ENCODE data around the gene HOXC12. TPM values are rescaled to one million over a fixed set of nuclear protein-coding genes. Genes with fewer than 3 reads are reported as not detected.

Gene HOXC12
- total and polyA plus RNA-seq, 5 experiments from 2014 or later: not detected

DNA sequence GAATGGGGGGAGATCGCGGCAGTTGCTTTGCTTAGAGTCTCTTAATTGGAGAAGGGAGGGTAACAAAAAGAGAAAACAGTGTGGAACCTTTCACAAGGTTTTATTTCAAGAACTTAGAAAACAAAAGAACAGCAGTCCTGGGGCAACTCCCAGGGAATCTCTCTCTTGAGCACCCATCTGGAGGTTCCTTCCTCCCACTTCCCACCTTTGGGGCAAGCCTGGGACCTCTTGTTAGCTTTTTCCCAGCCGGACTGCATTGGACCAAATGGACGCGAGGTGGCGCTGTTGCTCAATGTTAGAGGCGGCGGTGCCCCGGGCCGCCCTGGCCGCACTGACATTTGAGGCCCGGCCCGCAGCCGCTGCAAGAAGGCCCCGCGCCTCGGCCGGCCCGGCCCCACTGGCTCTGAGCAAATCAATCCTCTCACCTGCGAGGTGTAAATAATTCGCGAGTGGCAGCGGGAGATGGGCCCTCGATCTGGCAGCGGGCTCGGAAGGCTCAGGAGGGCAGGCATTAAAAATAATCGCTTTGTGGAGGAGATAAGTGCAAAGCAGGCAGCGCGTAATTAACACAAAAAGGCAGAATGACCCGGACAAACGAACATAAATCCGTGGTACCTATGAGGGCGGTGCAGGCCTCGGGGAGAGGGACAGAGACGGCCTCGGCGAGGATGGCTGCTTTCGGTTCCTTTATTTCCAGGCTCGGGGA lies 51.3 kb downstream of the HOXC12 start:
- Mint-ChIP-seq H3K4me1 (peaks cover 20 to 42% (median 24%) of the 10 kb centered on the region in 4 donors), H3K4me3 (peak overlapping the region; percentile 71 to 92 (median 82)), H3K27me3 (peaks cover 51 to 100% (median 84%) of the 10 kb centered on the region in 5 donors), H3K27ac (peak overlapping the region in 2 of 10 donors; percentile 57 to 72), H3K36me3 (no peaks in the 10 kb centered on the region), H3K9me3 (no peaks in the 10 kb centered on the region)
- POLR2A ChIA-PET: interaction anchor here (0.6 to 1.9 kb wide), 6 partner anchors 11 to 243 kb away, joined by 3 to 6 read pairs (median 4); partner anchors contain the start of gene HOXC5
- ATAC-seq (peak; percentile 79 to 82), DNase-seq (peak; percentile 66 to 93 (median 82))

DNA sequence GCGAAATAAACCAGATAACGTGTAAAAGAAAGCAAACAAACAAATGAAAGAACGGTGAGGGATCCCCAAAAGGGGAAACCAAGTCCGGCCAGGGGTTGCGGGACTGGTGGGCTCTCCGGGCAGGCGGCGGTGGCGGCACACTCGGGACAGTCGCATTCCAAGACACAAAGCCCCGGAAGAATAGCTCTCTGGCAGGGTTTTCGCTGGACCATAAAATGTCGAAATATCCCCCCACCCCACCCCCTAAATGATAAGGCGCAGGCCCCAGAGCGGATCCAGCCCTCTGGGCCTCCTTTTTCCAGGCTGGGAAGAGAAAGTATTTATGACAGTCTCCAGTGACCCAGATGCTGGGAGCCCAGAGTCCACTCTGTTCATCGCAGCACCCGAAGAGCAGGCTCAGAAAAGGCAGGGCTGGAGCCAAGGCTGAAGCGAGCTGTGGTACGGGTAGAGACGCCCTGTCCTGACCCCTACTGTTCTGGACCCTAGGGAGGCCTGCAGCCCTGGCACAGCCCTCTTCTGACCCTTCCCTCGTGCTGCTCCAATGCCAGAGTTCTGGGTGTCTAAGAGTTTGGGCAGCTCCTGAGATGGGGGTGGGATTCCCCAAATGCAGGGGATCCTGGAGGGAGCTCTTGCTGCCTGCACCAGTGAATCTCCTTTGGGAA lies 52.0 kb downstream of the HOXC12 start:
- Mint-ChIP-seq H3K36me3 (peaks cover 0 to 2% (median 0%) of the 10 kb centered on the region in 3 donors), H3K4me1 (peaks cover 25 to 49% (median 31%) of the 10 kb centered on the region in 4 donors), H3K27me3 (peaks cover 56 to 100% (median 85%) of the 10 kb centered on the region in 5 donors), H3K4me3 (peak overlapping the region; percentile 71 to 92 (median 82)), H3K27ac (peak overlapping the region in 2 of 10 donors; percentile 57 to 72), H3K9me3 (no peaks in the 10 kb centered on the region)
- DNase-seq (peak in 1 of 10 donors; percentile 53), ATAC-seq (no peak)
- POLR2A ChIA-PET: interaction anchor here (0.6 to 1.9 kb wide), 4 partner anchors 11 to 201 kb away, joined by 3 to 6 read pairs (median 4); partner anchors contain the start of gene HOXC5

DNA sequence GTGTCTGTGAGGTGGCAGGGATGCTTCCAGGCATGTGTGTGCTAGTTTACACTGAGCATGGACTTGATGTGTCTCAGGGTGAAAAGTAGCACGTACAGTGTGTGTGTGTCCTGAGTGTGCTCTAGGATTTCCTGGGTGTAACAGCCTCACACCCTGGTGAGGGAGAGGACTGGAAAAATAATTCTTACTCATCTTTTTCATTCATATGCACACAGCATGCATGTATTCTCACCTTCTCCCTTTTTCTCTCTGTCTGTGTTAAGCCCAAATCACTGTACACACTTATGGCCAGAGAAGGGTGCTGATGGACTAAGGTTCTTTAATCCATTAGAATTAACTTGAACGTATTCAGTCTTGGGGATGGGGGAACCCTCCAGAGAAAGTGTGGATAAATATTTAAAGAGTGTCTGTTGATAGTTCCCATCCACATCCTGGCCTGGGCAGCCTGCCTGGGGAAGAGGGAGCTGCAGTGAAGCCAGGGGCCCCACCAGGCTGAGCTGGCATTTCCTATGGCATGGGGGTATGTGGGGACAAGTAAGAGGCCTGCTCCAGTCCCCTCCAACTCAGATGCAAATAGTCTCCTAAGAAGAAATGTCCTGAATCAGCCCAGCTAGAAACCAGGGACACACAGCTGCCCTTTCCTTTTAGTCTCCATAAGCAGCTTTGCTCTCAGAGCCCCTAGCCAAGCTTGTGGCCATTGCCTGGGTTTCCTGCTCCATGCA lies 53.0 kb downstream of the HOXC12 start:
- no peaks in the 10 kb centered on the region for H3K9me3 Mint-ChIP-seq
- peaks cover 55 to 100% (median 81%) of the 10 kb centered on the region in 5 donors for H3K27me3 Mint-ChIP-seq
- peak in 1 of 10 donors; percentile 32 for DNase-seq
- peak overlapping the region in 5 of 10 donors; percentile 7 to 88 (median 14) for H3K4me3 Mint-ChIP-seq
- H3K27ac Mint-ChIP-seq: peak overlapping the region in 1 of 10 donors; percentile 13
- no peak for ATAC-seq
- H3K36me3 Mint-ChIP-seq: peaks cover 0 to 2% (median 0%) of the 10 kb centered on the region in 3 donors
- POLR2A ChIA-PET: interaction anchor here (2.2 kb wide), 1 partner anchor 199 kb away, joined by 5 read pairs; no protein-coding TSS in a partner anchor
- peaks cover 22 to 51% (median 31%) of the 10 kb centered on the region in 4 donors for H3K4me1 Mint-ChIP-seq

GRCh38 chr12:54008260-54008552 lies 53.5 kb downstream of the HOXC12 start:
- H3K27me3 Mint-ChIP-seq: peaks cover 54 to 100% (median 80%) of the 10 kb centered on the region in 5 donors
- ATAC-seq: no peak
- POLR2A ChIA-PET: interaction anchor here (1.2 to 2.2 kb wide), 2 partner anchors 181 to 198 kb away, joined by 3 to 5 read pairs; partner anchors contain the start of gene SMUG1
- H3K4me3 Mint-ChIP-seq: peak overlapping the region in 6 of 10 donors; percentile 12 to 32 (median 21)
- H3K36me3 Mint-ChIP-seq: peaks cover 0 to 4% (median 0%) of the 10 kb centered on the region in 3 donors
- peak overlapping the region in 1 of 10 donors; percentile 13 for H3K27ac Mint-ChIP-seq
- H3K9me3 Mint-ChIP-seq: no peaks in the 10 kb centered on the region
- peaks cover 24 to 51% (median 31%) of the 10 kb centered on the region in 4 donors for H3K4me1 Mint-ChIP-seq
- peak in 1 of 10 donors; percentile 36 for DNase-seq

Small RNA genes lying within 50 kb of the gene (microRNA-seq; reads per million reads assigned to microRNA genes)
- not detected for gene MIR196A2 (ENCODE audit: borderline microRNAs expressed)

Other genes starting within 250 kb of the HOXC12 start
- 100 to 1,000 TPM; 152 to 168 TPM for gene CALCOCO1, start 227.5 kb upstream of the HOXC12 start, total RNA-seq
- 10 to 100 TPM; 52.3 to 55.5 (median 55.4) TPM for gene CALCOCO1, start 227.5 kb upstream of the HOXC12 start, polyA plus RNA-seq
- not detected for gene CISTR, start 202.9 kb upstream of the HOXC12 start, total RNA-seq
- gene CISTR, start 202.9 kb upstream of the HOXC12 start, polyA plus RNA-seq: not detected
- gene HOXC13, start 16.1 kb upstream of the HOXC12 start, total RNA-seq: not detected
- not detected for gene HOXC13, start 16.1 kb upstream of the HOXC12 start, polyA plus RNA-seq
- not detected for gene HOXC11, start 18.2 kb downstream of the HOXC12 start, total RNA-seq
- not detected for gene HOXC11, start 18.2 kb downstream of the HOXC12 start, polyA plus RNA-seq
- gene HOTAIR, start 20.1 kb downstream of the HOXC12 start, total RNA-seq: not detected
- gene HOTAIR, start 20.1 kb downstream of the HOXC12 start, polyA plus RNA-seq: not detected
- gene HOXC10, start 30.2 kb downstream of the HOXC12 start, total RNA-seq: not detected
- not detected for gene HOXC10, start 30.2 kb downstream of the HOXC12 start, polyA plus RNA-seq
- not detected for gene HOXC9, start 45.3 kb downstream of the HOXC12 start, total RNA-seq
- not detected for gene HOXC9, start 45.3 kb downstream of the HOXC12 start, polyA plus RNA-seq
- gene HOXC8, start 54.1 kb downstream of the HOXC12 start, total RNA-seq: not detected
- gene HOXC8, start 54.1 kb downstream of the HOXC12 start, polyA plus RNA-seq: not detected
- gene HOXC6, start 73.5 kb downstream of the HOXC12 start, total RNA-seq: not detected
- not detected for gene HOXC6, start 73.5 kb downstream of the HOXC12 start, polyA plus RNA-seq
- gene HOXC5, start 78.1 kb downstream of the HOXC12 start, total RNA-seq: not detected
- not detected for gene HOXC5, start 78.1 kb downstream of the HOXC12 start, polyA plus RNA-seq
- gene HOXC4, start 98.9 kb downstream of the HOXC12 start, total RNA-seq: under 1 TPM; 0.63 to 0.65 TPM
- gene HOXC4, start 98.9 kb downstream of the HOXC12 start, polyA plus RNA-seq: under 1 TPM in 2 of 3 donors, not detected in 1; 0.25 to 0.43 TPM
- gene SMUG1, start 234.1 kb downstream of the HOXC12 start, total RNA-seq: 10 to 100 TPM; 21.0 to 22.0 TPM
- 10 to 100 TPM; 15.4 to 23.6 (median 17.6) TPM for gene SMUG1, start 234.1 kb downstream of the HOXC12 start, polyA plus RNA-seq

Measured in naive thymus-derived CD8-positive, alpha-beta T cell (primary cell).